ACC112 (cell line): ENCODE measurements around the gene MUC2.
"Not testable (repeated sequence)": the region's sequence is repeated elsewhere in the genome, so short reads cannot be mapped to it uniquely, and the experiment has no call there.

ENCODE experiments used
- H2AFZ ChIP-seq: fragments of 200-600 bp; sonication (generic); one replicate; pipeline ENCODE4 v1.6.0; 2017; ENCODE audit warnings: antibody characterized with exemption, low read length; ENCODE audit not compliant: unreplicated experiment
- H3K27ac ChIP-seq: fragments of 200-600 bp; sonication (generic); 2 replicates; pipeline ENCODE4 v1.5.1; 2014; ENCODE audit warnings: low read depth, mild to moderate bottlenecking, antibody characterized with exemption, low read length, moderate library complexity
- H3K27me3 ChIP-seq: fragments of 200-600 bp; sonication (generic); 2 replicates; pipeline ENCODE4 v1.6.1; 2014; ENCODE audit warnings: mild to moderate bottlenecking, antibody characterized with exemption, low read length, moderate library complexity, mixed read lengths; ENCODE audit not compliant: insufficient read depth
- H3K36me3 ChIP-seq: fragments of 200-600 bp; sonication (generic); 2 replicates; pipeline ENCODE4 v1.6.1; 2016; ENCODE audit warnings: mild to moderate bottlenecking, antibody characterized with exemption, low read length, moderate library complexity, mixed read lengths; ENCODE audit not compliant: insufficient read depth
- H3K4me1 ChIP-seq: fragments of 200-600 bp; sonication (generic); one replicate; pipeline ENCODE4 v1.6.1; 2016; ENCODE audit warnings: low read length, mixed read lengths; ENCODE audit not compliant: insufficient read depth, unreplicated experiment, control insufficient read depth
- H3K4me3 ChIP-seq: fragments of 200-600 bp; sonication (generic); 2 replicates; pipeline ENCODE4 v1.5.1; 2014; ENCODE audit warnings: mild to moderate bottlenecking, low read depth, low read length
- H3K79me2 ChIP-seq: fragments of 200-600 bp; sonication (generic); one replicate; pipeline ENCODE4 v1.6.0; 2016; ENCODE audit warnings: low read length; ENCODE audit not compliant: control insufficient read depth, unreplicated experiment, insufficient read depth

Gene MUC2

DNA sequence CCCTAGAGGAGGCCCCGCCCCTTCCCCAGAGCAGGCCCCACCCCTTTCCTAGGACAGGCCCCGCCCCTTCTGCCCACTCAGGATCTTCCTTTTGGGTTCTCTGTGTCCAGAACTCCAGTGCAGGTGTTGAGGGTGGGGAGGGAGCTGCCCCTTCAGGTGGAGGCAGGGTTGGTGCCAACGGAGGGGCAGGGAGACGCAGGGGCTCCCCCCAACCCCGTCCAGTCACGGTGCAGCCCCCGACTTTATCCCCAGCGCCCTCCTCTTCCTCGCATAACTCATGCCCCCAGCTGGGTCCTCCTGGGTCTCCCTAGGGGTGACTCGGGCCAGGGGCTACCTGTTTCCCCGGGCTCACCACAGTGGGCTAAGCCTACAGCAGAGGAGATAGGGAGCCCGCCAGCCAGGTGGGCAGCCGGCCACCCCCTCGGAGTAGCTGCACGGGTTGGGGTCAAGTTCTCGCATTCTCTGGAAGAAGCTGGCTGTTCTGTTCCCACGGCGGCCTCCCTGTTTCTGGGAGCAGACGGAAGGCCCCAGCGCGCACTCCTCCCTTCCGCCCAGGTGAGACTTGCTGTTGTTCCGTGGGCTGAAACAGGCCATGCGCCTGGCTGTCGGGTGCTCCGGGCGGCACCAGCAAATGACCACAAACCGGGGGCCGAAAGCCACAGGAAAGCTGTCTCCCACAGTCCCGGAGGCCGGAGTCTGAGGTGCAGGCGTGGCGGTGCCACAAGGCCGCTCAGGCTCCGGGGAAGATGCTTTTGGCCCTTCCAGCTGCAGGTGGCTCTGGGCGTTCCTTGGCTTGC, 38.9 kb downstream of the MUC2 start:
- no peaks in the 10 kb centered on the region for H3K36me3 ChIP-seq
- H3K4me1 ChIP-seq, result no peaks in the 10 kb centered on the region
- peaks cover 4% of the 10 kb centered on the region; the same call in 1 of the 2 replicates for H3K27me3 ChIP-seq
- H2AFZ ChIP-seq, result no peak overlapping the region
- H3K27ac ChIP-seq, result no peak overlapping the region
- H3K79me2 ChIP-seq, result no peaks in the 10 kb centered on the region
- H3K4me3 ChIP-seq, result no peak overlapping the region

DNA sequence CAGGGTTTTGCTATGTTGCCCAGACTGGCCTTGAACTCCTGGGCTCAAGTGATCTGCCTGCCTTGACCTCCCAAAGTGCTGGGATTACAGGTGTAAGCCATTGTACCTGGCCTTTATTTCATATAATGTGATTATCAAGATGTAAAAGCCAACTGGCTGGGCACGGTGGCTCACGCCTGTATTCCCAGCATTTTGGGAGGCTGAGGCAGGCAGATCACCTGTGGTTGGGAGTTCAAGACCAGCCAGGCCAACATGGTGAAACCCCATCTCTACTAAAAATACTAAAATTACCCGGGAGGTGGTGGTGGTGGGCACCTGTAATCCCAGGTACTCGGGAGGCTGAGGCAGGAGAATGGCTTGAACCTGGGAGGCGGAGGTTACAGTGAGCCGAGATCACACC, 40.6 kb downstream of the MUC2 start:
- not testable (repeated sequence) for H2AFZ ChIP-seq, H3K4me1 ChIP-seq, H3K27ac ChIP-seq, H3K79me2 ChIP-seq, H3K4me3 ChIP-seq, H3K36me3 ChIP-seq
- peaks cover 15% of the 10 kb centered on the region; the same call in 1 of the 2 replicates for H3K27me3 ChIP-seq

DNA sequence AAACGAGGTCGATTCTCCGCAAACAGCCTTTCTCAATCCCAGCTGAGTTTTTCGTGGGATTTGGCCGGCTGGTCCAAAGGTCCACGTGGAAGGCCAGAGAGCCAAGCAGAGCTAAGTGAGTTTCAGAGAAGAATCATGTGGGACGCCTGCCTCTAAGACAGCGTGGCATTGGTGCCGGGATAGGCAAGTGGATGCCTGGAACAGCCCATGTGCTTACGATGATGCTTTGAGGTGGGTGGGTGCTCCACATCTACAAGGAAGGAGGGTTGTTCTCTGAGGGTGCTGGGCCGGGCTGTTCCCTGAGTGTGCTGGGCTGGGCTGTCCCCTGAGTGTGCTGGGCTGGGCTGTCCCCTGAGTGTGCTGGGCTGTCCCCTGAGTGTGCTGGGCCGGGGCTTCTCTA, 41.4 kb downstream of the MUC2 start:
- Histone ChIP-seq H3K36me3 (no peaks in the 10 kb centered on the region), H3K27ac (no peak overlapping the region), H2AFZ (no peak overlapping the region), H3K4me3 (no peak overlapping the region), H3K79me2 (no peaks in the 10 kb centered on the region), H3K4me1 (no peaks in the 10 kb centered on the region), H3K27me3 (peaks cover 17% of the 10 kb centered on the region; the same call in 1 of the 2 replicates)

DNA sequence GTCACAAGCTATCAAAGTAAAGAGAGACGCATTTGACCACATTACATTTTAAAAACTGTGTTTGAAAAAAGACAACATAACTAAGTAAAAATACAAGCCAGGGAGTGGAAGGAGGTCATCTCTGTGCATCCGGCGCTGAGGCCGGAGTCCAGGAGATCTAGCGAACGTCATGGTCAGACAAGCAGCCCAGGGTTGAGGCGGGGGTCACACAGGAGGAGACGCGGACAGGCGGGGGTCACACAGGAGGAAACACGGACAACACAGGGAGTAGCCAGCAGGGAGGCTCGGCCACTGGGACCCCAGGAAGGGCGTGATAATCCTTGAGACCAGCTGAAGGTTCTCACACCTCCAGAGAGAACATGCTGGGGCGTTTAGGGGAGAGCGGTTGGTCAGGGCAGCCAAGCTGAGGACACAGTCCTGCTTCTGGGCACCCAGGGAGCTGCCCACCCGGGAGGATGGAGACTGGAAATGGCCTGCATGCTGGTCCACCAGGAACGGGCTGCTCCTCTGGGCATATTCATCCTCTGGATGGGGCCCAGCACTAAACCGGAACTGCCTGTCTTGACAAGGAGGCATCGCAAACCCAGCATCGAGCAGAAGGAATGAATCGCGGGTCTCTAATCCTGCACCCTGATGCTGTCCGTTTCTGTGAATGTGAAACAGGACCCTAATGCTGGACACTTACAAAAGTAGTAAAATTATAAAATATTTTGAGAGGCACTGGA, 42.2 kb downstream of the MUC2 start:
- no peaks in the 10 kb centered on the region for H3K79me2 ChIP-seq
- H2AFZ ChIP-seq, result no peak overlapping the region
- no peak overlapping the region for H3K27ac ChIP-seq
- H3K36me3 ChIP-seq, result no peaks in the 10 kb centered on the region
- no peaks in the 10 kb centered on the region for H3K4me1 ChIP-seq
- peaks cover 17% of the 10 kb centered on the region; the same call in 1 of the 2 replicates for H3K27me3 ChIP-seq
- no peak overlapping the region for H3K4me3 ChIP-seq

DNA sequence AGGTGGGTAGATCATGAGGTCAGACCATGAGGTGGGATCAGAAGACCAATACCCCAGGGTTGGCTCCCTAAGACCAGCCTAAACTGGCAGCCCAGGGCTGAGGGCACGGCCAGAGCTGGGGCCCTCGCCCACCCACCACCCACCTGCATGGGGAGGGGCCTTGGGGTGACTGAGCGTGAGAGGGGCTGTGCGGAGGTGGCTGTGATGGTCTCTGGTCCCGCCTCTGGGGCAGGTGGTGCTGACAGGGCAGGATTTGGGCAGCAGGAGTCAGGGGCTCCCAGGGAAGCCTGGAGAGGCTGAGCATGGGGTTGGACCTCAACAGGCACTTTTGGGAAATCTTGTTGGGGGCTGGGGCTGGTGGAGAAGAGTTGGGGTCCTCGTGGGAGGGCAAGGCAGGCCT, 43.3 kb downstream of the MUC2 start:
- H3K4me1 ChIP-seq, result no peaks in the 10 kb centered on the region
- H3K27me3 ChIP-seq, result peaks cover 17% of the 10 kb centered on the region; the same call in 1 of the 2 replicates
- no peak overlapping the region for H3K27ac ChIP-seq

DNA sequence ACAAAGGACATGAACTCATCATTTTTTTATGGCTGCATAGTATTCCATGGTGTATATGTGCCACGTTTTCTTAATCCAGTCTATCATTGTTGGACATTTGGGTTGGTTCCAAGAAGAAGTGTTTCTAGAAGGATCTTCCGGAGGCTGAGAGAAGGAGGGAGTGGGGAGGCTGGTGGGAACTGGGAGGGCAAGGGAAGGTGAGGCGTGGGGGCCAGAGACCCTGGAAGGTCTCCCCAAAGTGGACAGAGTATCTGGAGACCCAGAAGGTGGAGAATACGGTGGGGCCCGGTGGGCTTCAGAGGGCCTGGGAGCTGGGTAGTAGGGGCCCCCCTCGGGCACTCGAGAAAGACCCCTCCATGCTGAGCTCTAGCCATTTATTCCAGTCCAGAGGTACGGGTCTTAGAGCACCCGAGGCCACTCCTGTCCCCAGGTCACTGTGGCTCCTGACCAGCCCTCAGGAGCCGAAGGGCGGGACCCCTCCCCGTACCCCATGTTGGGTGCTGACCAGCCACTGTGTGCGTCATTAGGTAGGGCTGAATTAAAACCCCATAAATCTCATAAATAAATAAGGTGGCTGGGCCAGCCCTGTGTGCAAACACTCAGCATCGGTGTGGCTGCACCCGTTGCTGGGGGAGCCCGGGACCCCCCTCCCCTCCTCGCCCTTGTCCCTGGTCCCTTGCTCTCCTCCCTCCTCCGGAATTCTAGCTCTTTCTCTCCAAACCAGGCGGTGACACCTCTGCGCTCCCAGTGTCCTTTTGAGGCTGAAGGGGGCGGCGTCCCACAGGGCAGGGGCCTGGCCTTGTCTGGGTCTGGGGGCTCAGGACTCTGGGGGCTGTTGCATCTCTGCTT, 44.3 kb downstream of the MUC2 start:
- peaks cover 27% of the 10 kb centered on the region for H3K27me3 ChIP-seq
- no peak overlapping the region for H3K4me3 ChIP-seq
- no peak overlapping the region for H3K27ac ChIP-seq
- no peaks in the 10 kb centered on the region for H3K36me3 ChIP-seq
- no peak overlapping the region for H2AFZ ChIP-seq
- no peaks in the 10 kb centered on the region for H3K79me2 ChIP-seq
- no peaks in the 10 kb centered on the region for H3K4me1 ChIP-seq

More for the DNA sequence above, 43.3 kb downstream of the MUC2 start:
- Histone ChIP-seq H3K79me2 (no peaks in the 10 kb centered on the region), H3K4me3 (no peak overlapping the region), H2AFZ (no peak overlapping the region), H3K36me3 (no peaks in the 10 kb centered on the region)

DNA sequence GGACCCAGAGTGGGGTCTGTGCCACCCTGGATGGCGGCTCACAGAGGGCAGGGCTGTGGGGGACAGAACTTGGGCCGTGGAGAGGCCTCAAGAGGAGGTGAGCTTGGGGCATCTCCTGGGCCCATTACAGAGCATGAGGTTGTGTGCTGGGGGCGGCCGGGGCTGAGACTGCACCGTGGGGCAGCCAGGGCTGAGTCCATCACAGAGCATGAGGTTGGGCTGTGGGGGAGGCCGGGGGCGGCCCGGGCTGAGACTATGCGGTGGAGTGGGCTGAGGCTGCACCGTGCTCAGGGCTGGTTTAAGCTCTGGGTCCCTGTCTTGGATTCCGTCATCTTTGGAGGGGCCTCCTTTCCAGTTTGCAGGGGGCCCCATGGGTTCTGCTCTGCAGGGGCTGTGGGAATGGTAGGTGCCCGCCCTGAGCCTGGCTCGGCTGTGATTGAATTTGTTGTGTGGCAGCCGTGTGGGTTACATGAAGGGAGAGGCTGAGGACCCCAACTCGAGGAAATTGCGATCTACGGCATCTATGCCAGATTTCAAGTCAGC, 45.0 kb downstream of the MUC2 start:
- Histone ChIP-seq H3K79me2 (no peaks in the 10 kb centered on the region), H3K36me3 (no peaks in the 10 kb centered on the region), H2AFZ (no peak overlapping the region), H3K4me1 (no peaks in the 10 kb centered on the region), H3K27ac (no peak overlapping the region), H3K27me3 (peaks cover 34% of the 10 kb centered on the region), H3K4me3 (no peak overlapping the region)

DNA sequence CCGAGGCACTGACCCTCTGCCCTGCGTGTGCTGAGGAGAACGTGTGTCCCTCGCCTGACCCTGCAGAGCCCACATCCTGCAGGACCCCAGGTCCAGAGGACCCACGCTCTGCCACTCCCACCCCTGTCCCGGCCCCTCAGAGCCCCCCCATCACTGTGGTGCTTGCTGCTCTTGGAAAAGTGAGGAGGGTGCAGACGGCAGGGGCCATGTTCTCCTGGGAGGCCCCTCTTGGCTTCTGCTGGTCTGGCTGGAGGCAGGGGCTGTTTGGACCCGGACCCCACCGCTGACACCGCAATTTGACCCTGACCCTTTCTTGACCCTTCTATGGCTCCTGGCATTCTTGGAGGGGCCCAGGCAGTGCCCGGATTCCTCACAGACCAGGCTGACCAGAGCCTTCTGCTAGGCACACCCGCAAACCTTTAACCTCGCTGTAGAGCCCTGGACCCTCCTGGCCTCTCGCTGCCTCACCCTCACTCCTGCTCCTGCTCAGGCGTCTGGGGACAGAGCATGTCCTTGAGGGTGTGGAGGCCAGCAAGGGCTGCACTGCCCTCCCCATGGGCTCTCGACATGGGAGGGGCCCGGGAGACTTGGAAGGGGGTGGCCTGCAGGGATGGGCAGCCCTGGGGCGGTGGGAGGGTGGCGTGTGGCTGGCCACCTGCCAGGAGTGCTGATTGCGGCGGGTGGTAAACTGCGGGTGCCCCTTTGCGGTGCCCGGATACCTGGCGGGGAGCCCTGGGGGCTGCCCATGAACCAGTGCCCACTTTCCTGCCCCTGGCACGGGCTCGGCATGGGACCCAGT, 46.1 kb downstream of the MUC2 start:
- Histone ChIP-seq H3K4me3 (no peak overlapping the region), H3K79me2 (no peaks in the 10 kb centered on the region), H3K27ac (no peak overlapping the region), H3K36me3 (no peaks in the 10 kb centered on the region), H2AFZ (no peak overlapping the region), H3K27me3 (peaks cover 35% of the 10 kb centered on the region), H3K4me1 (no peaks in the 10 kb centered on the region)

DNA sequence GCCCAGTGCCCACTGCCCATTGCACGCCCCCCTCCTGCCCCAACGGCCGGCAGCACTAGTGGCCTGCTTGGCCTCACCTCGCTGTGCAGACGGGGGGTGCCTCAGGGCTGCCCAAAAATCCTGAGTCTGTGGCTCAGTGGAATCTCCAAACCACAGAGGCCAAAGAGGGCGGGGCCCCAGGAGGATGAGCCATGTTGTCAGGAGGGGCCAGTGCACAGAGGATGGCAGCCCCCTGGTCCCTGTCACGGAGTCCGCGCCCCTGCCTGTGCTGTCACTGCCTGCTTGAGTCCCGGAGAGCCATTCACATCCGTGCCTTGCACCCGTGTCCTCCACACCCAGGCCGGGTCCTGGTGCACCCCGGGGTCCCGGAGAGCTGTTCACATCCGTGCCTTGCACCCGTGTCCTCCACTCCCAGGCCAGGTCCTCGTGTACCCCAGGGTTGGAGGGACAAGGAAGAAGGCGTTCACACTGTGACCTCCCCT, 46.7 kb downstream of the MUC2 start:
- Histone ChIP-seq H3K27me3 (peaks cover 35% of the 10 kb centered on the region), H3K36me3 (no peaks in the 10 kb centered on the region), H3K4me3 (no peak overlapping the region), H2AFZ (no peak overlapping the region), H3K4me1 (no peaks in the 10 kb centered on the region), H3K27ac (no peak overlapping the region), H3K79me2 (no peaks in the 10 kb centered on the region)
